Measurements from ENCODE around the gene ERN2. TPM values are rescaled to one million over a fixed set of nuclear protein-coding genes. Genes with fewer than 3 reads are reported as not detected.

Gene ERN2
- total and polyA plus RNA-seq, 2 of the 13 experiments (the other 11 are each of a cell fraction or from before 2014, with no cell fraction given): 2.2 to 3.5 TPM

GRCh38 chr16:23754594-23755483 lies 41.8 kb upstream of the ERN2 start, which contains the start of gene CHP2 (continued):
- TF ChIP-seq ZBTB46 (CRISPR knock-in tag; IDR thresholded peaks at IDR 0.05; ENCODE audit: borderline replicate concordance) (no peak), ZNF251 (CRISPR knock-in tag; IDR thresholded peaks at IDR 0.05) (no peak), ARNT2 (CRISPR knock-in tag; IDR thresholded peaks at IDR 0.05; ENCODE audit: low read depth) (peak; percentile 52; the same call in 1 of the 2 replicates), SALL1 (CRISPR knock-in tag; IDR thresholded peaks at IDR 0.05) (no peak; the same call in 1 of the 2 replicates), U2AF2 (IDR thresholded peaks at IDR 0.05; ENCODE audit: low read depth, low read length) (no peak), RFX5 (IDR thresholded peaks at IDR 0.05; ENCODE audit: low read depth, low read length) (no peak), HNF1B (CRISPR knock-in tag; IDR thresholded peaks at IDR 0.05) (peak; percentile 68; the same call in 1 of the 2 replicates), SP5 (CRISPR knock-in tag; IDR thresholded peaks at IDR 0.05; ENCODE audit: borderline replicate concordance, low read depth) (peak; percentile 38; the same call in 1 of the 2 replicates), NR0B2 (CRISPR knock-in tag; IDR thresholded peaks at IDR 0.05) (no peak), DMTF1 (CRISPR knock-in tag; IDR thresholded peaks at IDR 0.05) (no peak), ZNF234 (CRISPR knock-in tag; conservative IDR thresholded peaks at IDR 0.05) (0 out of 2 replicates have a peak, but pooled peaks have one; percentile 53), IRF9 (CRISPR knock-in tag; IDR thresholded peaks at IDR 0.05; ENCODE audit: borderline replicate concordance) (no peak), FUBP1 (CRISPR knock-in tag; IDR thresholded peaks at IDR 0.05; ENCODE audit: borderline replicate concordance) (no peak), SOX6 (IDR thresholded peaks at IDR 0.05) (no peak), SOX6 (CRISPR knock-in tag; IDR thresholded peaks at IDR 0.05) (peak; percentile 35; the same call in 1 of the 2 replicates), HOXA5 (CRISPR knock-in tag; IDR thresholded peaks at IDR 0.05) (no peak; the same call in 1 of the 2 replicates), ZMYM3 (CRISPR knock-in tag; IDR thresholded peaks at IDR 0.05) (no peak), NRL (CRISPR knock-in tag; IDR thresholded peaks at IDR 0.05; ENCODE audit: borderline replicate concordance) (0 out of 2 replicates have a peak, but pooled peaks have one; percentile 40), SP4 (CRISPR knock-in tag; IDR thresholded peaks at IDR 0.05) (no peak)

All from HepG2 (cell line).